Measurements from ENCODE around the gene ELFN2.

DNA sequence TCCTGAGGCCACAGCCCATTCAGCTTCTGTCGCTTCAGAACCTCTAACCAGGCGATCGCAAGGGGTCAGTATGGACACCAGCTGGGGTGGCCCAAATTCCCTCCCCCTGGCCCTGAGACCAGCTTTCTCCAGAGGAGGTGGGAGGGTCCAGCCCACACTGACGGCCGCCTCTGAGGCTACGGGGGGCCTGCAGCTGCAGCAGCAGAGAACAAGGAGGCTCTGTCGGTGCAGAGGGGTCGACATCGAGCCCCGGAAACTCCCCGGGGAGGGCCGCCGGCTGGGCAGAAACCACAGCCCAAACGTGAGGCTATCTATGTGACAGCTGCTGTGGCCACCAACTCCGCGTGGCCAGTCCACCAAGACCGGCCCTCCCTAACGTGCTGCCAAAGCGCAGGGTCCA is 40.8 kb downstream of the ELFN2 start:
- TF ChIP-seq, protein P1, sequence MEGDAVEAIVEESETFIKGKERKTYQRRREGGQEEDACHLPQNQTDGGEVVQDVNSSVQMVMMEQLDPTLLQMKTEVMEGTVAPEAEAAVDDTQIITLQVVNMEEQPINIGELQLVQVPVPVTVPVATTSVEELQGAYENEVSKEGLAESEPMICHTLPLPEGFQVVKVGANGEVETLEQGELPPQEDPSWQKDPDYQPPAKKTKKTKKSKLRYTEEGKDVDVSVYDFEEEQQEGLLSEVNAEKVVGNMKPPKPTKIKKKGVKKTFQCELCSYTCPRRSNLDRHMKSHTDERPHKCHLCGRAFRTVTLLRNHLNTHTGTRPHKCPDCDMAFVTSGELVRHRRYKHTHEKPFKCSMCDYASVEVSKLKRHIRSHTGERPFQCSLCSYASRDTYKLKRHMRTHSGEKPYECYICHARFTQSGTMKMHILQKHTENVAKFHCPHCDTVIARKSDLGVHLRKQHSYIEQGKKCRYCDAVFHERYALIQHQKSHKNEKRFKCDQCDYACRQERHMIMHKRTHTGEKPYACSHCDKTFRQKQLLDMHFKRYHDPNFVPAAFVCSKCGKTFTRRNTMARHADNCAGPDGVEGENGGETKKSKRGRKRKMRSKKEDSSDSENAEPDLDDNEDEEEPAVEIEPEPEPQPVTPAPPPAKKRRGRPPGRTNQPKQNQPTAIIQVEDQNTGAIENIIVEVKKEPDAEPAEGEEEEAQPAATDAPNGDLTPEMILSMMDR (IDR thresholded peaks at IDR 0.05; ENCODE audit: poor library complexity, severe bottlenecking): no peak
- TF ChIP-seq TAF1 (IDR thresholded peaks at IDR 0.05; ENCODE audit: low read depth): no peak

Measured in neural cell (in vitro differentiated cells).